Skeletal muscle satellite cell (primary cell): ENCODE results near the gene VSTM5.

Source experiments
- H3K27me3 ChIP-seq: 2 replicates; pipeline ENCODE4 v1.7.0; 2013; ENCODE audit warnings: low read length; ENCODE audit not compliant: control insufficient read depth, insufficient read depth
- H3K36me3 ChIP-seq: 2 replicates; pipeline ENCODE4 v1.7.0; 2013; ENCODE audit warnings: mild to moderate bottlenecking, control low read depth, low read length; ENCODE audit not compliant: insufficient read depth
- H3K4me1 ChIP-seq: 2 replicates; pipeline ENCODE4 v1.7.0; 2013; ENCODE audit warnings: low read length; ENCODE audit not compliant: control insufficient read depth, insufficient read depth
- H3K4me2 ChIP-seq: 2 replicates; pipeline ENCODE4 v1.7.0; 2013; ENCODE audit warnings: mild to moderate bottlenecking, low read length
- H3K4me3 ChIP-seq: 2 replicates; pipeline ENCODE4 v1.7.0; 2013; ENCODE audit warnings: low read length
- H3K9ac ChIP-seq: 2 replicates; pipeline ENCODE4 v1.7.0; 2013; ENCODE audit warnings: mild to moderate bottlenecking, low read depth, low read length, moderate library complexity
- H3K9me3 ChIP-seq: replicated peaks from 2 replicates; pipeline ENCODE4 v1.7.0; 2013; ENCODE audit warnings: mild to moderate bottlenecking, control low read depth, low read length

VSTM5 gene

GRCh38 chr11:93842034-93842433, 8.4 kb downstream of the VSTM5 start:
- no peaks in the 10 kb centered on the region for H3K27me3 ChIP-seq
- no peaks in the 10 kb centered on the region for H3K36me3 ChIP-seq
- peak overlapping the region; percentile 23 for H3K4me2 ChIP-seq
- no peak overlapping the region for H3K4me3 ChIP-seq
- H3K9me3 ChIP-seq = no peaks in the 10 kb centered on the region
- no peak overlapping the region for H3K9ac ChIP-seq
- peaks cover 24% of the 10 kb centered on the region for H3K4me1 ChIP-seq

DNA sequence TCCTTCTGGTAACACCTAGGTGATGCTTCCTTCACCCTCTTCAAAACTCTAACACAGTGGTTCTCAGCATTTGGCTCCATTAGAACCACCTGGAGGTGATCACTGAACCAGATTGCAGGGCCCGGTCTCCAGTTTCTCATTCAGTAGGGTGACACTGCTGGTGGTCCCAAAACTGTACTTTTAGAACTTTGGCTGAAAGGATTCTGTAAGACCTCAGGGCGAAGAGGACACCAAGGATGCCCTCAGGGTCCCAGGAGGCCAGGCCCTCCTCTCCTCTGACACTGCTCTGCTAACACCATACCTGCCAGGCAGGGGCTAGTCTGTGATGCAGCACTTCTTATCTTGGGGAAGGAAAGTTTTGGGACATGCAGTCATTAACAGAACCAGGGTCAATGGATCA, 9.0 kb downstream of the VSTM5 start:
- no peaks in the 10 kb centered on the region for H3K9me3 ChIP-seq
- no peaks in the 10 kb centered on the region for H3K36me3 ChIP-seq
- H3K4me2 ChIP-seq = no peak overlapping the region
- peaks cover 24% of the 10 kb centered on the region for H3K4me1 ChIP-seq
- H3K4me3 ChIP-seq = no peak overlapping the region
- no peak overlapping the region for H3K9ac ChIP-seq
- no peaks in the 10 kb centered on the region for H3K27me3 ChIP-seq

GRCh38 chr11:93840981-93841380, 9.4 kb downstream of the VSTM5 start:
- H3K9me3 ChIP-seq = no peaks in the 10 kb centered on the region

DNA sequence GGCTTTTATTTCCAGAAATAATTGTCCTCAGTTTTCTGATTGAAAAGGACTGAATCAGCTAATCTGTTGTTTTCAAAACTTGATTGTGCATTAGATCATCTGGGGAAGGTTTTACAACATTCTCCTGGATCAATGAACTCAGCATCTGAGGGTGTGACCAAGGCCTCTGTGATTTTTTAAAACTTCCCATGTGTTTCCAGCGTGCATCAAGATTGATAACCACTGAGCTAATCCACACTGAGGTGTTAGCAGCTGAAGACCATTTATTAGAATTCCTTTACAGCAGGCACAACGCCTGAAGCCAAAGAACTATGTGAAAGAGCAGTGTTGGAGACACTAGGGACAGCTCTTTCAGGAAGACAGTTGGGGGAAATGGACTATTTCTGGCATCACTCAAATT, 10.2 kb downstream of the VSTM5 start:
- H3K36me3 ChIP-seq = no peaks in the 10 kb centered on the region
- no peaks in the 10 kb centered on the region for H3K9me3 ChIP-seq
- no peak overlapping the region for H3K4me2 ChIP-seq
- H3K4me1 ChIP-seq = peaks cover 11% of the 10 kb centered on the region
- H3K4me3 ChIP-seq = no peak overlapping the region
- H3K27me3 ChIP-seq = no peaks in the 10 kb centered on the region
- H3K9ac ChIP-seq = no peak overlapping the region

More at GRCh38 chr11:93840981-93841380, 9.4 kb downstream of the VSTM5 start:
- Histone ChIP-seq H3K4me2 (no peak overlapping the region), H3K36me3 (no peaks in the 10 kb centered on the region), H3K4me3 (no peak overlapping the region), H3K9ac (no peak overlapping the region), H3K4me1 (peaks cover 19% of the 10 kb centered on the region), H3K27me3 (no peaks in the 10 kb centered on the region)

DNA sequence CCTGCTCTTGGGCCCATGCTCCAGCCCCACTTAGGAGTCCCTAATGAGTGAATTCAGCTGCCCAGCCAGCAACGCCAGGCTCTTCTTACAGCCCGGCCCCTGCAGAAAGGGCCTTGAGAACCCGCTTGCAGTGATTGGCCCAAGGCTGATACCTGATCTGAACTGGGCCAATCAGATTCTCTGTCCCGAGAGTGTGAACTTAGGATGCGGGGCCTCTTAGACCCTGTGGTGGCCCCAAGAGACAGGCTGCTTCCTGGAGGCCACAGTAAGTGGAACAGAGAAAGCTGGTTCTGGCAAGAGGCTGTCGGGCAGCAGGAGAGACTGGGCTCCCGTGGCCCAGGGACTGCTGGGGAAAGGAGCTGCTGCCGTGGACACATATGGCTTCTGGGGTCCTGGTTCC, 11.5 kb downstream of the VSTM5 start:
- H3K27me3 ChIP-seq = no peaks in the 10 kb centered on the region
- H3K36me3 ChIP-seq = no peaks in the 10 kb centered on the region
- H3K9me3 ChIP-seq = no peaks in the 10 kb centered on the region
- no peak overlapping the region for H3K4me3 ChIP-seq
- H3K4me2 ChIP-seq = no peak overlapping the region
- peaks cover 7% of the 10 kb centered on the region for H3K4me1 ChIP-seq
- no peak overlapping the region for H3K9ac ChIP-seq

DNA sequence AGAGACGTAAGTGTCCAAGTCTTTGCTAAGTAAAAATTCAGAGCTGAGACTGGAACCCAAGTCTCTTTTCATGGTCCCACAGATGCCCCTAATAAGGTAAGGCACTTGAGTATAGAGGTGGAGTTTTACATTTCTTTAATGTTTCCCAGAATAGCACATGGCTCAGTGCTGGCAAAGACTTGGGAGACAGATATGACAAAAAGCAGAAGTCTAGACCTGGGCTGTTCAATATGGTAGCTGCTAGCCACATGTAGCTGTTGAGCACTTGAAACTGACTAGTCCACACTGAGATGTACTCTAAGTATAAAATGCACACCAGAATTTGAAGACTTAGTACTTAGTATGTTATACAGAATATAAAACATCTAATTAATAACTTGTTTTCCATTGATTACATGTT, 17.6 kb downstream of the VSTM5 start:
- H3K9ac ChIP-seq = no peak overlapping the region
- H3K4me2 ChIP-seq = no peak overlapping the region
- H3K27me3 ChIP-seq = no peaks in the 10 kb centered on the region
- no peaks in the 10 kb centered on the region for H3K4me1 ChIP-seq
- H3K9me3 ChIP-seq = no peaks in the 10 kb centered on the region
- H3K4me3 ChIP-seq = no peak overlapping the region
- no peaks in the 10 kb centered on the region for H3K36me3 ChIP-seq

DNA sequence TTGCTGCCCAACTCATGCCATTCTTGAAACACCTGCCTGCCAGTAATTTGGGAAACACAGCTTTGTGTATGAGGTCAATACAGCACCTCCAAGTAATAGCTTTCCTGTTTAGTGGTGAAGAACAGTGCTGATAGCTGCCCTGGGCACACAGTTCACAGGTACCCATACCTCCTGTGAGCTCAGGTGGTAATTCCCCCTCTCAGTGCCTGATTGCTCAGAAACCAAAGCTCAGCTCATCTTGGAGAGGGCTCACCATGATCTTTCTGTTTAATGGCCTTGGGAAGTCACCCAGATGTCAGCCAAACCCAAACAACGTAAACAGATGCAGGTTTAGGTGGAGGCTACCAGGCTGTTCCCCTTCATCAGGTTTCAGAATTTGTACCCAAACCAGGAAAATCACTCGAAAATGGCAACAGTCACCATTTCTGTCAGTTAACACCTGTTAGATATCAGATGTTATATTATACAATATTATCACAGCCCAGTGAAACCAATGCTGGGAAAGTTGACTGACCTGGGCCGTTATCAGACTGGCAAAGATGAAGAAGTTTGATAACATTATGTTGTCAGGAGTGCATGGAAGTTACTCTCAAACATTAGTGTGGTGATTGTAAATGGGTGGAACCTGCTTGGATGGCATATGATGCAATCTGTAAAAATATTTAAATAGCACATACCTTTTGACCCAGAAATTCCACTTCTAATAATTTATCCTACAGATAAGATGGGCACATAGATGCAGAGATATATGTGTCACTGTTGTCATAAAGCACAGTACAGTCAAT, 18.9 kb downstream of the VSTM5 start:
- Histone ChIP-seq H3K4me1 (no peaks in the 10 kb centered on the region), H3K36me3 (no peaks in the 10 kb centered on the region), H3K27me3 (no peaks in the 10 kb centered on the region), H3K4me3 (no peak overlapping the region), H3K4me2 (no peak overlapping the region), H3K9me3 (no peaks in the 10 kb centered on the region), H3K9ac (no peak overlapping the region)

DNA sequence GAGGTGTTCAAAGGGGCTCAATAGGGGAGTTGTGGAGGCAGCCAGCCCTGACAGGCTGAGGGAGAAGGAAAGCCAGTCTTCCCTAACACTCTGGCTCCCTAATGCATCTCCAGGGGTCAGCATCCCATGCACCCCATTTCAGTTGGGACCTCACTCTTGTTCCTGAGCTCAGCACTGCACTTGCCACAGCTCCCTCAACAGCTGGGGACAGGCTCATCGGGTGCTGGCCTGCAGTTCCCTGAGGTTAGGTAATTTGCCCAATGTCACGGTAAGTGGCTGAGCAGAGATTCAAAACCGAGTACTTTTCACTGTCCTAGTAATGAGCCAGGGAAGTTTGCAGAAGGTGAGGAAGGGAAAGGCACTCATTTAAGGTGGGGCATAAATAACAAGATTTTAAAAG, 20.8 kb downstream of the VSTM5 start:
- H3K4me2 ChIP-seq = no peak overlapping the region
- no peak overlapping the region for H3K9ac ChIP-seq
- H3K36me3 ChIP-seq = no peaks in the 10 kb centered on the region

DNA sequence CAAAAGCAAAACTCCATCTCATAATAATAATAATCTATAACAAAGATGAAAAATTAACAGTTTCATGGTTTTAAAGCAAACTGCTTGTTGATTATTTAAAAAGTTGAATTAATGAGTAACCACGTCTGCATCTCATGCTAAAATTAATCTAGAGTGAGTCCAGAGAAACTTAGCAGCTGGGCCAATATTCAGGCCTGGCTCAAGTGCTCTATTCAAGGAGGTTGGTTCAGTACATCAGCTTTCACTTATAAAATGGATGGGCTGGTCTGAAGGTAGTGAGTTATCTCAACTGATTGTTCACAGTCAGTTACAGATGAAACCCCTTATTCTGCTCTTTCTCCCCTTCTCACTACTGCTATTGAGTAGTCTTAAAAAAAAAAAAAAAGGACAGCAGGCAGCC, 23.1 kb downstream of the VSTM5 start:
- no peak overlapping the region for H3K4me2 ChIP-seq
- no peaks in the 10 kb centered on the region for H3K9me3 ChIP-seq
- no peak overlapping the region for H3K4me3 ChIP-seq
- H3K36me3 ChIP-seq = no peaks in the 10 kb centered on the region
- H3K9ac ChIP-seq = no peak overlapping the region
- H3K4me1 ChIP-seq = no peaks in the 10 kb centered on the region
- H3K27me3 ChIP-seq = no peaks in the 10 kb centered on the region

More for the DNA sequence above, 20.8 kb downstream of the VSTM5 start:
- no peaks in the 10 kb centered on the region for H3K4me1 ChIP-seq
- H3K9me3 ChIP-seq = no peaks in the 10 kb centered on the region
- no peak overlapping the region for H3K4me3 ChIP-seq
- no peaks in the 10 kb centered on the region for H3K27me3 ChIP-seq

- no peaks in the 10 kb centered on the region for H3K27me3 ChIP-seq
- no peaks in the 10 kb centered on the region for H3K4me1 ChIP-seq
- H3K4me2 ChIP-seq = no peak overlapping the region
- H3K9me3 ChIP-seq = no peaks in the 10 kb centered on the region
- H3K4me3 ChIP-seq = no peak overlapping the region
- H3K36me3 ChIP-seq = no peaks in the 10 kb centered on the region
- no peak overlapping the region for H3K9ac ChIP-seq
These were observed 27.2 kb downstream of the VSTM5 start for GRCh38 chr11:93823210-93823609.

- Histone ChIP-seq H3K9ac (no peak overlapping the region), H3K4me1 (no peaks in the 10 kb centered on the region), H3K4me2 (no peak overlapping the region), H3K27me3 (no peaks in the 10 kb centered on the region), H3K9me3 (no peaks in the 10 kb centered on the region), H3K36me3 (no peaks in the 10 kb centered on the region), H3K4me3 (no peak overlapping the region)
These were observed 28.1 kb downstream of the VSTM5 start for GRCh38 chr11:93822359-93822758.

DNA sequence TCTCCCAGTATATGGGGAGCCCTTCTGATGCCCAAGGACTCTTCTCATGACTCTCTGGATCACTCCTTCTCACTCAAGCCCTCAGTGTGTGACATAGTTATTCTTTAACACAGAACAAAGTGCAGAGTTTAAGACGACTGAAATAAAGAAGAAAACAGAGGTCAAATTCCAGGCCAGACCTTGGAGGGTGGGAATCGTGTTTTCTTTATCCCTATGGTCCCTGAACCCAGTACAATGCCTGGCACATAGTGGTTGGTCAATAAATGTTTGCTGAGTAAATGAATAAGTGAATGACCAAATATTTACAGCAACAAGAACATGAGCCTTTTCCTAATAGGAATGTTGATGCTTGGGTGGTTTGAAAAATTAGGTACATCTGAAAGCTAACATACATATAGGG, 28.8 kb downstream of the VSTM5 start:
- H3K4me1 ChIP-seq = no peaks in the 10 kb centered on the region
- no peak overlapping the region for H3K9ac ChIP-seq
- no peak overlapping the region for H3K4me2 ChIP-seq
- no peaks in the 10 kb centered on the region for H3K9me3 ChIP-seq
- H3K36me3 ChIP-seq = no peaks in the 10 kb centered on the region
- no peak overlapping the region for H3K4me3 ChIP-seq
- no peaks in the 10 kb centered on the region for H3K27me3 ChIP-seq
